Measurements from ENCODE around the gene METAP1D. TPM values are rescaled to one million over a fixed set of nuclear protein-coding genes. Genes with fewer than 3 reads are reported as not detected.

Gene METAP1D
- total RNA-seq, 4 donors from 2014 or later = 2.1 to 5.9 (median 4.3) TPM

DNA sequence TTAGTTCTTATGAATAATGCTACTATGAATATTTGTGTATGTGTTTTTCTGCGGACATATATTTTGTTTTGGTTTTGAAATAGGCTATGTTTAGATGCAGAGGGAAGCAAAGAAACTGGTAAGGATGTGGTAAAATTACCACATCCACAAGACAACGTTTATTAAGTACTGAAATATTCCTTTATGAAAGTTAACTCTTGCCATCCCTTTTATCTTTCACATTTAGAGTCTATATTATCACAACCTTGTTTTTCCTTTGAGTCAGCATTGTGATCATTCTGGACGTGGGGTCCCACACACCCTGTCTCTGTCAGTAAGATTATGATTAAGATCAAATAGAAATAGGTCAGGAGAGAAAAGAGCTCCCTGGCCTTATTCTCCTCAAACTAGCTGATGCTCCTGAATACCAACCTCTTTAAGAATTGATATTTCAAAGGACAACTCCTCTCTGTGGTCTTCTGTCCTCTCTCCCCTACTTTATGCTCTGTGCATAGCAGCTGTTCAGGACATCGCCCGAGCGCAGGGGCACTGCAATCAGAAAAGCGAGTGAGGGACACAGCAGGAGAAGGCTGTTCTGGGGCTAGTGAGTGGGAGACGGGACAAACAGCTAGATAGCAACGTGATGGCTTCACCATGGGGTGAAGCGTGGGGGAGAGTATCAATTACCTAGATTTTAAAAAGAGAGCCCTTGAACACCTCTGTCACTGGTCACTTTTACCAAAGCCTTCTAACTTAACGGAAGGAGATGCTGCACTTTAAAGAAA is 12.2 kb downstream of the METAP1D start:
- 80% methylated on average over 11 of the region's 11 CpGs for WGBS
- Histone ChIP-seq H3K36me3 (no peaks in the 10 kb centered on the region), H3K9me3 (no peaks in the 10 kb centered on the region), H3K27me3 (no peaks in the 10 kb centered on the region), H3K27ac (no peak overlapping the region), H3K4me3 (no peak overlapping the region), H3K4me1 (no peaks in the 10 kb centered on the region)
- TF ChIP-seq EP300 (IDR thresholded peaks at IDR 0.05) (no peak), POLR2AphosphoS5 (IDR thresholded peaks at IDR 0.05) (no peak), POLR2A (IDR thresholded peaks at IDR 0.05) (no peak)
- TF ChIP-seq, protein P1, sequence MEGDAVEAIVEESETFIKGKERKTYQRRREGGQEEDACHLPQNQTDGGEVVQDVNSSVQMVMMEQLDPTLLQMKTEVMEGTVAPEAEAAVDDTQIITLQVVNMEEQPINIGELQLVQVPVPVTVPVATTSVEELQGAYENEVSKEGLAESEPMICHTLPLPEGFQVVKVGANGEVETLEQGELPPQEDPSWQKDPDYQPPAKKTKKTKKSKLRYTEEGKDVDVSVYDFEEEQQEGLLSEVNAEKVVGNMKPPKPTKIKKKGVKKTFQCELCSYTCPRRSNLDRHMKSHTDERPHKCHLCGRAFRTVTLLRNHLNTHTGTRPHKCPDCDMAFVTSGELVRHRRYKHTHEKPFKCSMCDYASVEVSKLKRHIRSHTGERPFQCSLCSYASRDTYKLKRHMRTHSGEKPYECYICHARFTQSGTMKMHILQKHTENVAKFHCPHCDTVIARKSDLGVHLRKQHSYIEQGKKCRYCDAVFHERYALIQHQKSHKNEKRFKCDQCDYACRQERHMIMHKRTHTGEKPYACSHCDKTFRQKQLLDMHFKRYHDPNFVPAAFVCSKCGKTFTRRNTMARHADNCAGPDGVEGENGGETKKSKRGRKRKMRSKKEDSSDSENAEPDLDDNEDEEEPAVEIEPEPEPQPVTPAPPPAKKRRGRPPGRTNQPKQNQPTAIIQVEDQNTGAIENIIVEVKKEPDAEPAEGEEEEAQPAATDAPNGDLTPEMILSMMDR (IDR thresholded peaks at IDR 0.05) = no peak
- no peak for DNase-seq (ENCODE audit: low spot score in 2 of 2)

DNA sequence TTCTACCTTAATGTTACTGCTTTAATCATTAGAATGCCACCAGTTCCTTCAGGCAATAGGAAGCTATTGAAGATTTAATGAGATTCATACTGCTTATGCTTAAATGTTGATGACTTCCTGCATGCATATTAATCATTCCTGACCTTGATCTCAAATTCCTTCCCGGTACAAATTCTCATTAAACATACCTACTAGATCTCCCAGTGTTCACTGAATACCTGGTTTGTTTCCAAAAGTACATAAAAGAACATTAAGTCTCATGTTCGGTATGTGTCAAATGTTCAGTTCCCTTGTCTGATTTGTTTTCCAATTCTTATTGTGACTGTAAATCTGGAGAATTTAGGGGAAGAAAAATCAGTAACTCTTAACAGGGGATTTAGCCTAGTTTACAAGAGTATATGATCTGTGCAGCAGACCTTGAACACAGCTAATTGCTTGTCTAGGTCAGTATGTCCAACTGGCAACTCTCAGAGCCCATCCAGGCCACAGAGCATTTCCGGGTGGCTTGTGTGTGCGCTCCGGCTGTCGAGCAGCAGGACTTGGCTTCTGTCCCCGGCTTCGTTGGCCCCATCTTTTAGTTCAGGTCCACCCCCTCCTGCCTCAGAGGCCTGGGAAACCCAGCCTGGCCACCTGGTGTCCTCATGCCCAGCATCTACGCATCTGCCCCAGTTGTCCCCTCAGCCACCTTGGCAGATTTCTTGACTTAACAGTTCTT is 13.1 kb downstream of the METAP1D start:
- H3K36me3 ChIP-seq = no peaks in the 10 kb centered on the region
- TF ChIP-seq POLR2AphosphoS5 (IDR thresholded peaks at IDR 0.05) = no peak
- TF ChIP-seq, protein P1 (IDR thresholded peaks at IDR 0.05) = no peak
- no peak for TF ChIP-seq EP300 (IDR thresholded peaks at IDR 0.05)
- no peak for TF ChIP-seq POLR2A (IDR thresholded peaks at IDR 0.05)
- WGBS = 73% methylated on average over 9 of the region's 9 CpGs
- no peaks in the 10 kb centered on the region for H3K4me1 ChIP-seq
- no peaks in the 10 kb centered on the region for H3K9me3 ChIP-seq
- H3K27ac ChIP-seq = no peak overlapping the region
- no peak for DNase-seq (ENCODE audit: low spot score in 2 of 2)
- H3K27me3 ChIP-seq = no peaks in the 10 kb centered on the region
- H3K4me3 ChIP-seq = no peak overlapping the region

DNA sequence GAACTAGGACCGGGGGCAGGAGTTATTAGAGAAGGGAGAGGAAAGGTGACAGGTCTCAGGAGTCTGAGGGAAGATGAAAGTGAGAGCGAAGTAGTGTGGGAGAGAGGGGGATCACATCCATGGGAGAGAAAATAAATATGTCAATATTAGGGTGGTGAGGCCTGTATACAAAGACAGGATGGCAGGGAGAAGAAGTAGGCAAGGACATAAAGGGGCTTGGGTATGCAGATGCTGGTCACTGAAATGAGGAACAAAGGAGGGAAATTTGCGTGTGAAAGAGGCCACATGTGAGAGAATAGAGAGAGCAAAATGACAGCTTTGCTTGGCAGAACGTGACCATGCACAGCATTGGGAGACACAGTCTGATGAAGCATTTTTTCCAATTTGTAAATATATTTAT is 13.6 kb downstream of the METAP1D start:
- H3K9me3 ChIP-seq = no peaks in the 10 kb centered on the region
- DNase-seq (ENCODE audit: low spot score in 2 of 2) = no peak
- no peak overlapping the region for H3K4me3 ChIP-seq
- no peak overlapping the region for H3K27ac ChIP-seq
- TF ChIP-seq, protein P1 (IDR thresholded peaks at IDR 0.05) = no peak
- no peak for TF ChIP-seq POLR2AphosphoS5 (IDR thresholded peaks at IDR 0.05)
- TF ChIP-seq POLR2A (IDR thresholded peaks at IDR 0.05) = no peak
- TF ChIP-seq EP300 (IDR thresholded peaks at IDR 0.05) = no peak
- no peaks in the 10 kb centered on the region for H3K36me3 ChIP-seq
- 84% methylated on average over 4 of the region's 4 CpGs for whole genome bisulfite sequencing
- H3K27me3 ChIP-seq = no peaks in the 10 kb centered on the region
- no peaks in the 10 kb centered on the region for H3K4me1 ChIP-seq

DNA sequence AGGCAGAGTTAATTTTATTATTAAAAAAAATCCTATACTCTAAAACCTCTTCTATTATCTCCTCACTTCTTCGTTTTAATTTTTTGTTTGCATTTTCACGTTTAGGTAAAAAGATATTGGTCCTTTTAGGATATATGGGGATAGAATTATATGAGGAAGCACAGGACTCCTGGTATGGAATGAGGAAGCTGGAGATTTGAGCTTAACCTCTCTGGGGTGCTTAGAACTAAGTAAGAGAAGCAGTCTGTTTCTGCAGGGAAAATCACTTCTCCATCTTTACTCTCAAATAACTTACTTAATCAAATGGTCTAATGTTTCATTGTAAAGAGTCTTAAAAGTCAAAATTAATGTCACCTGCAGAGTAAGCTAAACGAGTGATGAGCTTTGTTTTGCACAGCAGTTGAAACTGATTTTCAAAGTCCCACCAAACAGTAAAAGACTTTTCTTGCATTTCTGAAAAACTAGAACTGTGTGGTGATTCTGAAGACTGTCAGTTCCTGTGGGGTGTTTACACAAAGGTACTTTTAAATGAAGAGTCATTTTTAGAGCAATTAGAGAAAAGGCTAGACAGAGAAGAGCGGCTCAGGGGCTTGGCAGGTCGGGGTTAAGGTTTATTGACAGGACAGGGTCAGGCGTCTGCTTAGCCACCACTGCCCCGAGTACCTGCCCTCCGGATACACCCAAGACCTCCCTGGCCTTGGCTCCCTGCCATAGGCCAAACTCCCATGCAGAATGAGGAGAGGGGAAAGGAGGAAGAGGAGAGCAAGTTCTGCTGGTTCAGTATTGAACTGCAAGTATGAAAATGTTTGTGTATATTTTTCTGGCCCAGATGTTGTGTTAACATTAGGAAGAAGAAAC is 21.6 kb downstream of the METAP1D start:
- WGBS = 57% methylated on average over 8 of the region's 8 CpGs

More for the DNA sequence above, 21.6 kb downstream of the METAP1D start:
- no peak overlapping the region for H3K27ac ChIP-seq
- no peaks in the 10 kb centered on the region for H3K27me3 ChIP-seq
- no peak for DNase-seq (ENCODE audit: low spot score in 2 of 2)
- no peaks in the 10 kb centered on the region for H3K9me3 ChIP-seq
- no peaks in the 10 kb centered on the region for H3K36me3 ChIP-seq
- TF ChIP-seq POLR2A (IDR thresholded peaks at IDR 0.05) = no peak
- no peak for TF ChIP-seq POLR2AphosphoS5 (IDR thresholded peaks at IDR 0.05)
- no peak for TF ChIP-seq EP300 (IDR thresholded peaks at IDR 0.05)
- TF ChIP-seq, protein P1 (IDR thresholded peaks at IDR 0.05) = no peak
- H3K4me3 ChIP-seq = no peak overlapping the region
- no peaks in the 10 kb centered on the region for H3K4me1 ChIP-seq

Measured in suprapubic skin (tissue), 4 donors.